Measurements from ENCODE around the gene NAV3.

NAV3 gene

GRCh38 chr12:77928078-77928477 lies 97.4 kb downstream of the NAV3 start:
- in situ Hi-C loops (cut with HindIII; ENCODE audit: low pct_ligation_motif_present, low sequenced_read_pairs): no loop called here

GRCh38 chr12:77932216-77932615 lies 101.5 kb downstream of the NAV3 start:
- peak; percentile 52 for TF ChIP-seq CTCF (IDR thresholded peaks at IDR 0.05; ENCODE audit: low read depth, low read length, missing control alignments)
- no peaks in the 10 kb centered on the region for H3K36me3 ChIP-seq (replicated peaks)
- in situ Hi-C loops (cut with HindIII; ENCODE audit: low pct_ligation_motif_present, low sequenced_read_pairs): no loop called here
- no peak overlapping the region for H3K27ac ChIP-seq
- H3K27me3 ChIP-seq (replicated peaks): no peaks in the 10 kb centered on the region
- no peak for DNase-seq
- no peak overlapping the region for H3K4me3 ChIP-seq (ENCODE audit: low read depth, low read length)

More at GRCh38 chr12:77928078-77928477, 97.4 kb downstream of the NAV3 start:
- DNase-seq: no peak
- Histone ChIP-seq H3K27ac (no peak overlapping the region), H3K27me3 (replicated peaks) (no peaks in the 10 kb centered on the region), H3K4me3 (ENCODE audit: low read depth, low read length) (no peak overlapping the region), H3K36me3 (replicated peaks) (no peaks in the 10 kb centered on the region)
- TF ChIP-seq CTCF (IDR thresholded peaks at IDR 0.05; ENCODE audit: low read depth, low read length, missing control alignments): no peak

GRCh38 chr12:77938301-77938700 lies 107.6 kb downstream of the NAV3 start:
- TF ChIP-seq CTCF (IDR thresholded peaks at IDR 0.05; ENCODE audit: low read depth, low read length, missing control alignments): no peak
- H3K36me3 ChIP-seq (replicated peaks): no peaks in the 10 kb centered on the region
- no peaks in the 10 kb centered on the region for H3K27me3 ChIP-seq (replicated peaks)
- H3K4me3 ChIP-seq (ENCODE audit: low read depth, low read length): no peak overlapping the region
- in situ Hi-C loops (cut with HindIII; ENCODE audit: low pct_ligation_motif_present, low sequenced_read_pairs): no loop called here
- DNase-seq: no peak
- no peak overlapping the region for H3K27ac ChIP-seq

GRCh38 chr12:77940011-77940423 lies 109.3 kb downstream of the NAV3 start:
- Histone ChIP-seq H3K27ac (peak overlapping the region; percentile 76), H3K36me3 (replicated peaks) (no peaks in the 10 kb centered on the region), H3K4me3 (ENCODE audit: low read depth, low read length) (peak overlapping the region; percentile 50), H3K27me3 (replicated peaks) (no peaks in the 10 kb centered on the region)
- peak; percentile 64 for DNase-seq
- peak; percentile 2 for TF ChIP-seq CTCF (IDR thresholded peaks at IDR 0.05; ENCODE audit: low read depth, low read length, missing control alignments)
- in situ Hi-C loops (cut with HindIII; ENCODE audit: low pct_ligation_motif_present, low sequenced_read_pairs): no loop called here

GRCh38 chr12:77940567-77940966 lies 109.9 kb downstream of the NAV3 start:
- no peaks in the 10 kb centered on the region for H3K27me3 ChIP-seq (replicated peaks)
- peak; percentile 7 for DNase-seq
- in situ Hi-C loops (cut with HindIII; ENCODE audit: low pct_ligation_motif_present, low sequenced_read_pairs): no loop called here
- TF ChIP-seq CTCF (IDR thresholded peaks at IDR 0.05; ENCODE audit: low read depth, low read length, missing control alignments): no peak
- peak overlapping the region; percentile 50 for H3K4me3 ChIP-seq (ENCODE audit: low read depth, low read length)
- H3K36me3 ChIP-seq (replicated peaks): no peaks in the 10 kb centered on the region
- peak overlapping the region; percentile 76 for H3K27ac ChIP-seq

- no peak for DNase-seq
- Histone ChIP-seq H3K4me3 (ENCODE audit: low read depth, low read length) (peak overlapping the region; percentile 50), H3K27ac (peak overlapping the region; percentile 76), H3K27me3 (replicated peaks) (no peaks in the 10 kb centered on the region), H3K36me3 (replicated peaks) (no peaks in the 10 kb centered on the region)
- in situ Hi-C loops (cut with HindIII; ENCODE audit: low pct_ligation_motif_present, low sequenced_read_pairs): no loop called here
- no peak for TF ChIP-seq CTCF (IDR thresholded peaks at IDR 0.05; ENCODE audit: low read depth, low read length, missing control alignments)
Observed at GRCh38 chr12:77941401-77941800, 110.7 kb downstream of the NAV3 start.
